Measurements from ENCODE around the gene PLEKHA6. TPM values are rescaled to one million over a fixed set of nuclear protein-coding genes. Genes with fewer than 3 reads are reported as not detected.

PLEKHA6 gene
- total RNA-seq, 1 experiment from 2014 or later, result not detected

GRCh38 chr1:204218552-204218951, 141.2 kb downstream of the PLEKHA6 start:
- Histone ChIP-seq H3K36me3 (no peaks in the 10 kb centered on the region), H3K9me3 (no peaks in the 10 kb centered on the region), H3K27me3 (peaks cover 4% of the 10 kb centered on the region; the same call in 1 of the 2 replicates), H3K4me3 (no peak overlapping the region)
- DNase-seq, result no peak

DNA sequence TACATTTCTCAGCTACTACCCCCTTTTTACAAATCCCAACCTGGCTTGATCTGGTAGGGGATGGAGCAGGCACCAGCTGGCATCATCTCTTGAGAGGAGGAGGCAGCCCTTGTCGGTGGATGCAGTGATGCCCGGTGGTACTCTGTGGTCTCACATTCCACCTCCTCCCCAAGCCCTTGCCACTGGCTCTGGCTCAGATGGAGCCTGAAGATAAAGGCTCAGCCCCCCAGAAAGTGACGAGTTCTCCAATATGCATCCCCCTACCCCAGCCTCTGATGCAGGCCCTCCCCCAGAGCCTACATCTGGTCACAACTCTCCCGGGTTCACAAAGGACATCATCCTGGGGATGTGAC, 142.1 kb downstream of the PLEKHA6 start:
- no peak for DNase-seq
- H3K9me3 ChIP-seq, result no peaks in the 10 kb centered on the region
- no peak overlapping the region for H3K4me3 ChIP-seq
- peaks cover 4% of the 10 kb centered on the region; the same call in 1 of the 2 replicates for H3K27me3 ChIP-seq
- H3K36me3 ChIP-seq, result no peaks in the 10 kb centered on the region

GRCh38 chr1:204216880-204217647, 142.7 kb downstream of the PLEKHA6 start:
- Histone ChIP-seq H3K27me3 (peaks cover 4% of the 10 kb centered on the region; the same call in 1 of the 2 replicates), H3K9me3 (no peaks in the 10 kb centered on the region), H3K4me3 (no peak overlapping the region), H3K36me3 (no peaks in the 10 kb centered on the region)
- no peak for DNase-seq

GRCh38 chr1:204216236-204216635, 143.5 kb downstream of the PLEKHA6 start:
- H3K9me3 ChIP-seq, result no peaks in the 10 kb centered on the region
- H3K4me3 ChIP-seq, result no peak overlapping the region
- H3K36me3 ChIP-seq, result no peaks in the 10 kb centered on the region
- no peak for DNase-seq
- H3K27me3 ChIP-seq, result peaks cover 4% of the 10 kb centered on the region; the same call in 1 of the 2 replicates

DNA sequence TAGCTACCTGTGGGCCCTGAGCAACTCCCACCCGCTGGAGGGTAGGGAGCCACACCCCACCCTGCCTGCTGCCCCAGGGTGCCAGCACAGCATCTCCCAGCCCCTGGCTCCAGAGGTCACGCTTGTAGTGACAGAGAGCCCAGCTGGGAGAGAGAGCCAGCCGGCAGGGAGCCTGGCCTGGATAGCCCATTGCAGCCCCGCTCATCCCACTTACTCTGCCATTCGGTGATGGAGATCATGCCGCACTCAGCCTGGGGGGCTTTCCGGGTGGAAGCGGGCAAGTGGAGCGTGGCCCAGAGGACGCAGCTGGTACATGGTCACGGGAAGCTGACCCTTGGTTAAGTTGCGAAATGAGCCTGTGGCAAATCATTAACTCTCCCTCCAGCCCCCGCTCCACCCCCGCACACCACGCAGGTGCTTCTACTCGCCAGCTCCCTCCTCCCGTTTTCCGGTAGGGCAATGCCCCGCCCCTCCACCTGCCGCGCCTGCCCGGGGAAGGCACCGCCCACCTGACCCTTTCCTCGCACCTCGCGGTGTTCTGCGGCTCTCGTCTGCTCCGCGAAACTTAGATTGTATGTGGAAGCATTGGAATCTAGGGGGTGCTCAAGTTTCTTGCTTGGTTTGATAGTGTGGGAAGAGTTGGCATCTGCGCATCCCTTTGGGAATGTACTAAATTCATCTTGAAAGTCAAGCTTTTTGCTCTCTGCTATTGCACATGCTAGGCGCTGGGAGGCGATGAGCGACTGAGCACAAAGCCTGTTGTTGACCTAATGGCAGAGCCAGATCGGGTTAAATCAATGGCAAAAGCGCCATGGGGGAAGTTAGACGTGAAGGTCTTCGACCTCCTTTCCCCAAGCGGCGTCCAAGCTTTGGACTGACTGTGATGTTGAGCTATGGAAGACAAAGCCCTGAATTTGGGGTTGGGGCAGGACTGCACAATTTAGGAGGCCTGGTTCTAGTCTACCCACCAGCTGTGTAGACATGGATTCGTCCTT, 145.8 kb downstream of the PLEKHA6 start, which contains the start of gene GOLT1A:
TSS of gene GOLT1A (minus strand) at position 321 of the 995 bp plus-strand sequence. CDS start at position 239, 82 bp downstream.
- Histone ChIP-seq H3K4me3 (no peak within 1 kb of the TSS), H3K36me3 (no peaks in the 10 kb centered on the region), H3K27me3 (peaks cover 8% of the 10 kb centered on the region), H3K9me3 (no peaks in the 10 kb centered on the region)
- DNase-seq, result peak; percentile 74

DNA sequence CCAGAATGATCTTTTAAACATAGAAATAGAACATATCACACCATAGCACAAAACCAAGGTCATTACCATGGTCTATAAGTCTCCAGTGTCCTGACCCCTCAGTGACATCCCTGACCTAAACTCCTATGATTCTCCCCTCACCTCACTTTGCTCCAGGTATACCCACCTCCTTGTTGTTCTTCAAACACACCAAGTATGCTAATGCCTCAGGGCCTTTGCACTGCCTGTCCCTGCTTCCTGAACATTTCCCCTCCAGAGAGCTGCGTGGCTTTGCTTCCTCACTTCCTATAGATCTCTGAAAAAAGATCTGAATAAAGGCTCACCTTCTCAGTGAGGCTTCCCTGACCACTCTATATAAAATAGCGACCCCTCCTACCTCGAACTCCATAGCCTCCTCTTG, 147.0 kb downstream of the PLEKHA6 start:
- Histone ChIP-seq H3K27me3 (peaks cover 8% of the 10 kb centered on the region), H3K4me3 (no peak overlapping the region)

GRCh38 chr1:204211046-204211445, 148.7 kb downstream of the PLEKHA6 start:
- no peak for DNase-seq

More for the DNA sequence above, 147.0 kb downstream of the PLEKHA6 start:
- Histone ChIP-seq H3K9me3 (no peaks in the 10 kb centered on the region), H3K36me3 (no peaks in the 10 kb centered on the region)
- DNase-seq, result no peak

DNA sequence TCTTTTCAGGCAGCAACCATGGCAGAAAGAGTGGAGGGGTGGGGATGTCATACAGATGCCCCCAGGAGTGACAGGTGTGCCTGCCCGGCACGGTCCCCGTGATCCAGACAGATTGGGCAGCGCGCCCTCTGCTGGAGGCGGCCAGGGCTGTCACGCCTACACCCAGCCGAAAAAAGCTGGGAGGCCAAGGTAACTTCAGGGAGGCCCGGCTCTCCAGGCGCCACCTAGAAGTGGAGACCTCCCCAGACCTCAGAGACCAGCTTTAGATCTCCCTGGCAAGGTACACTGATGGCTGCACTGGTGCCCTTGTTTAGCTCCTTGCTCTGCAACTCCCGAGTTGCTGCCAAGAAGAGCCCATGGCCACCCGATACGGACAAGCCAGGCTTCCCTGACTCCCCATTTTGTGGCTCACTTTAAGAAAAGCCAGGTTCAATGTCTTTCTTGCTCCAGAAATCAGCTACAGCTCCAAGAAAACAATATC, 152.6 kb downstream of the PLEKHA6 start:
- DNase-seq, result peak; percentile 50
- H3K27me3 ChIP-seq, result peaks cover 41% of the 10 kb centered on the region
- no peaks in the 10 kb centered on the region for H3K9me3 ChIP-seq
- H3K36me3 ChIP-seq, result no peaks in the 10 kb centered on the region
- H3K4me3 ChIP-seq, result no peak overlapping the region

More at GRCh38 chr1:204211046-204211445, 148.7 kb downstream of the PLEKHA6 start:
- Histone ChIP-seq H3K9me3 (no peaks in the 10 kb centered on the region), H3K4me3 (no peak overlapping the region), H3K36me3 (no peaks in the 10 kb centered on the region), H3K27me3 (peaks cover 23% of the 10 kb centered on the region)

DNA sequence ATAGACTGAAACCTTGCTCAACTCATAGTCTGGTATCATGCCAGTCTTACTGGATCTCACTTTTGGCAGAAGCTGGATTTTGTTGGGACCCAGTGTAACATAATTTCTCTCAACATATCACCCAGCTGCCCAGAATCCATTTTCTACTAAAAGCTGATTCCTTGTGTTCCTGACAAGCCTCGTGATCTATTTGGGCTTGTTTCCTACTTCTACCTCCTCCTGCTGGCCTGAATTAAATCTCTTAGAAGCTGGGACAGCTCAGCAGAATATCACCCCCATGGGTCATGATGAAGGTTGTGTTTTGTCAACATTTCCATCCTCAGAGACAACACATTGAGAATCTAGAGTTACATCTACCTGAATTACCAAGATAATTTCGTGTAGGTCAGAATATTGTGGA, 153.6 kb downstream of the PLEKHA6 start:
- peaks cover 41% of the 10 kb centered on the region for H3K27me3 ChIP-seq
- no peaks in the 10 kb centered on the region for H3K36me3 ChIP-seq
- no peak overlapping the region for H3K4me3 ChIP-seq
- no peak for DNase-seq
- no peaks in the 10 kb centered on the region for H3K9me3 ChIP-seq

- Histone ChIP-seq H3K4me3 (no peak overlapping the region), H3K36me3 (no peaks in the 10 kb centered on the region), H3K27me3 (peaks cover 39% of the 10 kb centered on the region), H3K9me3 (no peaks in the 10 kb centered on the region)
- no peak for DNase-seq
Observed at GRCh38 chr1:204205486-204205885, 154.2 kb downstream of the PLEKHA6 start.

- peaks cover 37% of the 10 kb centered on the region for H3K27me3 ChIP-seq
- DNase-seq, result no peak
- H3K36me3 ChIP-seq, result no peaks in the 10 kb centered on the region
- H3K4me3 ChIP-seq, result no peak overlapping the region
- no peaks in the 10 kb centered on the region for H3K9me3 ChIP-seq
Observed at GRCh38 chr1:204204944-204205343, 154.8 kb downstream of the PLEKHA6 start.

- Histone ChIP-seq H3K27me3 (peaks cover 37% of the 10 kb centered on the region), H3K36me3 (no peaks in the 10 kb centered on the region), H3K9me3 (no peaks in the 10 kb centered on the region), H3K4me3 (no peak overlapping the region)
- DNase-seq, result no peak
Observed at GRCh38 chr1:204203206-204203767, 156.4 kb downstream of the PLEKHA6 start.

GRCh38 chr1:204202481-204202880, 157.2 kb downstream of the PLEKHA6 start:
- H3K4me3 ChIP-seq, result no peak overlapping the region
- H3K27me3 ChIP-seq, result peaks cover 35% of the 10 kb centered on the region
- no peaks in the 10 kb centered on the region for H3K36me3 ChIP-seq
- no peak for DNase-seq
- H3K9me3 ChIP-seq, result no peaks in the 10 kb centered on the region

- H3K9me3 ChIP-seq, result no peaks in the 10 kb centered on the region
- no peaks in the 10 kb centered on the region for H3K36me3 ChIP-seq
- DNase-seq, result no peak
- H3K4me3 ChIP-seq, result no peak overlapping the region
- H3K27me3 ChIP-seq, result peaks cover 26% of the 10 kb centered on the region
Observed at GRCh38 chr1:204201348-204202040, 158.2 kb downstream of the PLEKHA6 start.

DNA sequence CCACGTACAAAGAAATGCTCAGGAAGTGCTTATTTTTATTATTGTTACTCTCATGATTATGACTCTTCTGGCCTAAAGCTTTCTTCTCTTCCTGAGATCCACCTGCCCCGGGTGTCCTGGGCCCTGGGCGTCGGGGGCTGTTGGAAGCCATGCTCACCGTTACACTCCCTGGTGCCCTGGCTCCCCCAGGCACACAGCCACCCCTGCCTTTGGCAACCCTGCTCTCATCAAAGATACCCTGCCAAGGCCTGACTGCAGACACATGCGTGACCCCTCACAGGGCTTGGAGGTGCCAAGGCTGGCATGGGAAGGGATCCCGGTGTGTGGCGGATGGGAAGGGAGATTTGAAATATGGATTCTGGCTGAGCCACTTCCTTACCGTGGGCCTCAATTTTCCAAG, 160.2 kb downstream of the PLEKHA6 start:
- no peaks in the 10 kb centered on the region for H3K36me3 ChIP-seq
- no peak overlapping the region for H3K4me3 ChIP-seq
- no peaks in the 10 kb centered on the region for H3K9me3 ChIP-seq
- peaks cover 10% of the 10 kb centered on the region for H3K27me3 ChIP-seq
- no peak for DNase-seq

Measured in MG63 (cell line).